Measurements from ENCODE around the gene LPP.

GRCh38 chr3:188367678-188368077 is 213.7 kb downstream of the LPP start:
- no peak for TF ChIP-seq CTCF (IDR thresholded peaks at IDR 0.05; ENCODE audit: insufficient read depth, low read length)
- no peak for TF ChIP-seq POLR2AphosphoS5 (IDR thresholded peaks at IDR 0.05; ENCODE audit: low read depth)
- TF ChIP-seq SPI1 (IDR thresholded peaks at IDR 0.05; ENCODE audit: borderline replicate concordance, low read depth), result no peak
- no peak for TF ChIP-seq REST (IDR thresholded peaks at IDR 0.05; ENCODE audit: insufficient replicate concordance, low read depth)
- no peak for TF ChIP-seq GABPA (IDR thresholded peaks at IDR 0.05; ENCODE audit: low read depth)
